ENCODE measurements around the gene ESYT2.

ESYT2 gene

DNA sequence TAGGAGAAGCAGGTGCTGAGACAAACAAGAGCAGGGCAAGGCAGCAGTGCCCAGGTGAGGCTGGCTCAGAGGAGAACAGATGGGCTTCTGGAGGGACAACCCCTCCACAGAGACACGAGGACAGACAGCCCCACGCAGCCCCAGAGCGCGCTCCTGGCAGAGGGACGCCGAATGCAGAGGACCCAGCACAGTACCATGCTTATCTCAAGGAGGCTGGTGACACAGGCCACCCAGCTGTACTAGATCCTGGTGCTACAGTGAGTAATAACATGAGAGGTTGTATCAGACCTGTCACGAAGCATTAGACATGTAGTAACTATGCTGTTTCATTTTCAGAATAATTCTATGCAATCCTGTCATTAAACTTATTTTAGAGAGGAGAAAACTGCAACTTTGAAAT lies 64.3 kb downstream of the ESYT2 start:
- DNase-seq: no peak

DNA sequence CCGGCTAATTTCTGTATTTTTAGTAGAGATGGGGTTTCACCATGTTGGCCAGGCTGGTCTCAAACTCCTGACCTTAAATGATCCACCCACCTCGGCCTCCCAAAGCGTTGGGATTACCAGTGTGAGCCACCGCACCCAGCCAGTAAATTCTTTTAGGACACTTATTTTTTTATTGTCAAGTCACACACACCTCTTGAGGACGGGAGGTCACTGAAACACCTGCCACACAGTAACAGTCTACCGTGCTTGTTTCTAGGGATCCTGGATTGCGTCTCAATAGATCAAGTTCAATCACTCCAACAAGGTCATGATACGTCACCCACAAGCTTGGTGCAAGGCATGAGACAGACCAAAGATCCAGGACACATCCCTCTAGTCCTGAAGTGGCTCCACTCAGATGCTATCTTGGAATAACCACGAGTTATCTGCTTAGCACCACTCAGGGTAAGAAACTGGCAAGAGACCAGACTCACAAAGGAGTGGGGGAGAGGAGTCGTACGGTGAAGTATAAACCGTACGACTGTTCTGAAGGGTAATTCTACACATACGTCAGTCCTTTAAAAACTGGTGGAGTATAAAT lies 65.8 kb downstream of the ESYT2 start:
- no peak for DNase-seq

DNA sequence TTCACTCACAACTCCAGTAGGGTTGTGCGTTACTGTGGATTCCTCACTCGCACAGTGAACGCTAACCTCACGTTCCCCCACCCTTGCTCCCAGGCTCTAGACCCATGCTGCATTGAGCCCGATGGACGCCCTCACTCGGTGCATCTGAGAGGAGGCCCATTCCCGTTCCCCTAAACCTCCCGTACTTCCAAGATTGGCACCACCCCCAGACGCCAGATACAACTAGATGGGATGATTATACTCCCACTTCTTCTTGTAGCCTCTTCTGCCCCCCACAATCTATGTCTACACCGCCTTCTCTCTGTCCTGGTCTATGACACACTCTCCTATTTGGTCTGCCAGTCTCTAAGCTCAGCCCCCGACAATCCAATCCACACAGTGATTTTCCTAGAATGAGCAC lies 67.4 kb downstream of the ESYT2 start:
- no peak for DNase-seq

DNA sequence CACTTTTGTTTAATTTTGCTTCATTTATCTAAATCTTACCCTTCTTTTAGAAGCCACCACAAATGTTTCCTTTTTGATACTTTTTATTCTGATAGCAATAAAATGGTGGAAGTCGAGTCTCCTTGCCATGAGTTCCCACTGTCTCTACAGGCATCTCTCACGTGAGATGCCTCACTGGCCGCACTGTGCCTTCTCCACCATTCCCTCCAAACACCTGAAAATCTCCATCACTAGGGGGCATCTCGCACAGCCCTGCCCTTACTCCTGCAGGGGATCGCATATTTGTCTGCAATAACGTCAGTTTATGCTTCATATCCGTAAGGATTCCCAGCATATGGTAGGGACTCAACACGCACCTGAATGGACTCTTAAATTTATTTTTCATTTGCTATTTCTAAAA lies 68.4 kb downstream of the ESYT2 start:
- DNase-seq: no peak

DNA sequence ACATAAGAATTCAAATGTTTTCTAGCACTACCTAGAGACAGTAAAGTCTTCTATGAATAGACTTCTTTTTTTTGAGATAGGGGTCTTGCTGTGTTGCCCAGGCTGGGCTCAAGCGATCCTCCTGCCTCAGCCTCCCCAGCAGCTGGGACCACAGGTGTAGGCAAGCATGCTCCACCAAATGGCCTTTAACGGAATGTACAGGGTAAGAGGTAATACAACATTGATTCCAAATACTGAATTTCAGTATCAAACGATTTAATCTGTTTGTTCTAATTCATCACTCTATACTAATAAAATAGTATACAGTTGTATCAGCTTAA lies 68.9 kb downstream of the ESYT2 start:
- DNase-seq: no peak

DNA sequence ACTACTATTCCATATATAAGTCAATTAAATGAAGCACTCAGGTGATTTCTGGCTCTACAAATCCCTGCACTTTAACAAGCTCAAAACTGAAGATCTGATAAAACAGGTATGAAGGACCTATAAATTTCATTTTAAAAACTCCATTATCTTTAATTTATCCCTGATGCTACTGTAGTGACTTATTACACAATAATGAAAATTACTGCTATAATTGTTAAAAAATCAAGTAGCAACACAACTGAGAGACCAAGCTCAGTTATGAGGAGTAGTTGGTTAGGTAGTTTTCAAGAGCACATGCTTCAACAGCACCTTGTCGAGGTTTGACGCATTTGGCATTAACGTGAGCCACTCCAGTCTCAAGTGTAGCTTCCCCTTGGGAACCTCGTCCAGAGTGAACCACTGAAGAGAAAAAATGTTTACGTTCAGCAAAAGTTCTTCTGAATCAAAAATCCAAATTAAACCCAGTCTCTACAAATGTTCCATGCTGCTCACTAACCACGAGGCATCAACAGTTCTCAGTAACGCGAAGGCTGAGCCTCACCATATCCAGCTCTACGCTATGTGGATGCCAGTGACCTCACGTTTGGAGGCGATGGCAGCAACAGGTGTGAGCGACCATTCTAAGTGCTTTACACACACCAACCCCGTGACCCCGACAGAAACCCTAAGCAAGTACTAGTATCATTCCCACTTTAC lies 69.4 kb downstream of the ESYT2 start:
- DNase-seq: no peak

DNA sequence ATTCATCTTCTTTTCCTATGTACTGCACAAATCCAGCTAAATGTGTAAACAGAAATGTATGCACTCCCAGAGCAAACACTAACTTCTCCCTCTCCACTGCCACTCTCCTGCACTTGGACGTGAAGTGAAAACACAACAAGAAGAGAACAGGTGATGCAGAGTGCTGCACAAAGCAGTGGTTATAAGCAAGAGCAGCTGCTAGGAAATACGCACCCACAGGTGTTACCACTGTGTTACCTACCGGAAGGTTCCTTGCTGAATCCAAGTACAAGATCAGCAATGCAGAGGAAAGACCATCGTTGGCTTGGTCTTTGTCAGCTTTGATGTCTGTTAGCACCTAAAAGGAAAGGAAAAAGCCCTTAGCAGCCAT lies 70.1 kb downstream of the ESYT2 start:
- no peak for DNase-seq

DNA sequence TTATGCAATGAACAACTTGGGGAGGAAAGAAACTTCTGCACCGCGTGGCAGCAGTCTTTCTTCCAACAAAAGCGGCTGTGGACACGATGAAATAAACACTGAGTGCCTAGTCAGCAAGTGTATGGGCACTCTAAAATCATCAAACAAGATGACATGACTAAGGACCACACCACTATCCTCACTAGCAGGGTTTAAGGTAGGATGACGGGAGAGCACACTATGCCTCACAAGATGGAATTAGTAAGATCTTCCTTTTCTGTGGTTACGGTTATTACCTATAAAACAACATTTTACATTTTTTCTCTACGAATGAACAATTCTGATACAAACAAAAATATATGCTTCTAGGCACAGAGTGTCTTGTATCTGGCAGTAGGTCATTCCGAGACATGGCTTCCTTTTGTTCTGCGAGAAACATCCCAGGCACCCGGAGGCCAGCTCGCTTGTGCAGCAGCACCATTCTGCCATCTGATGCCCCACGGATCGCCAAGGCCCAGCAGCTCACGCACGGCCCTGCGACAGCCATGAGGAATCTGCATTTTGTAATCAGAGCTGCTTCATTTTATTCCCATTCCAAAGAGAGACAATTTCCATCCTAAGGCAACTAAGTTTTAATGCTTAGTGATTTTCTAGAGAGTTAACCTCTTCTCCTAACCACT lies 70.6 kb downstream of the ESYT2 start:
- no peak for DNase-seq

DNA sequence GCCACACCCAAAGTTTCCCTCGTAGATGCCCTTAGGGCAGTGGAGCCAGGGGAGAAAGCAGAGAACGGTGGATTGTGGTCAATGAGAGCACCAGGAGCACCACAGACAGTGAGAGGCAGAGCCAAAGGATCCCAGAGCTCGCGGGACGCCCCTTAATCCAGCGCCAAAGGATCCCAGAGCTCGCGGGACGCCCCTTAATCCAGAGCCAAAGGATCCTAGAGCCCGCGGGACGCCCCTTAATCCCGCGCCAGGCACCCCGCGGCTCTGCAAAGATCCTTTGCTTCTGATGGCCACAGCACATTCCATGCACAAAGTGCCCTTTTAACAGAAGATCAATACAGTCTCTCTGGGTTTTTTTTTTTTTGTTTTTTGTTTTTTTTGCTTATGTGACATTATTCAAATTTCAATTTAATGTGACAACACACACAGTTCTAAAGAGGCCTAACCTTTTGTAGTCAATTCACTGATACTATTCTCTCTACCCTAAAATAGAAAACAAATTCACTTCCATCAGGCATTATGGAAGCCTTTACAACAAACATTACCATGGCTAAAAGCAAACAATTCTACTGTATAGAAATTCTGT lies 71.8 kb downstream of the ESYT2 start:
- DNase-seq: no peak

DNA sequence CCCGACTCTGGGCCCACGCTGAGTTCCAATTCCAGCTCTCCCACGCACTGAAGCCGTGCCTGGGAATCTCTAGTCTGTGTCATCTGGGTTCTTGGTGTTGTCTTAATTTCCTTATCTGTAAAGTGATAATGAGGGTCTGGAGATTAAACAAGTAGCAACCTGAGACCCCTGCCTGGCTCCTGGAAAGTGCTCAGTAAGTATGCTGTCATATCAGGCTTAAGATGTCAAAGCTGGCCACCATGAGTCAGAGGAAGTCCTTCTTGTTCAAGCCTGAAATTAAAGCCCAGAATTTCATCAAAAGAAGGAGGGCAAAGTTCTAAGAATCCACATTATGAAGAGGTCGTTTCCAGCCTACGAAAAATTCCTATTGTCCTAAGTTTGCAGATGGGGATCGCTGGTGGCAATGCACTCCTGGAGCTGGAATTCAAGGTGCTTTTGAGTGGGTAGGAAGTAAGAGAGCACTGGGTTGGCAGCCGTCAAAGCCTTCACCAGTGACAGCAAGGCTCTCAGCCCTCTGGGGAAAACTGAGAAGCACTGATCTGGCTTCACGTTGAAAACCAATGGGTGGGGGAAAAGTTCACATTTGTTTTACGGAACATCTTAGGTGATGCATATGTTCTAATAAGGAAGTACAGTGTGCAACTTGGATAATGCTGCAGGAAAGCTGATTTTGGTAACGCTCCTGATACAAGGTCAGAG lies 74.4 kb downstream of the ESYT2 start:
- no peak for DNase-seq

DNA sequence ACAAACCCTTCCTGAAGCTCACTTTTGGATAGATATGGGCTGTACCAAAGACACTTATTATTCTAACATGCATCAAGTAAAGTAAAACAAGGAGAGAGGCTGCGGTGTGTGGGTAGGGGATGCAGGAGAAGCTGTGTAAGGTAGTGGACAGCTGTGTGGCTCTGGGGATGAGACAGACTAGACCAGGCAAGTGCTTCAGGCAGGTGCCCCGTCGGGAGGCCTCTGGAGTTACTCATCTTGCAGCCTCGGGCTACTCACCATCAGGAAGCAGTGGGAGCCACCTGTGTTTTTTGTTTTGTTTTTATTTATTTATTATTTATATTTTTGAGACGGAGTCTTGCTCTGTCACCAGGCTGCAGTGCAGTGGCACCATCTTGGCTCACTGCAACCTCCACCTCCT lies 75.4 kb downstream of the ESYT2 start:
- no peak for DNase-seq

DNA sequence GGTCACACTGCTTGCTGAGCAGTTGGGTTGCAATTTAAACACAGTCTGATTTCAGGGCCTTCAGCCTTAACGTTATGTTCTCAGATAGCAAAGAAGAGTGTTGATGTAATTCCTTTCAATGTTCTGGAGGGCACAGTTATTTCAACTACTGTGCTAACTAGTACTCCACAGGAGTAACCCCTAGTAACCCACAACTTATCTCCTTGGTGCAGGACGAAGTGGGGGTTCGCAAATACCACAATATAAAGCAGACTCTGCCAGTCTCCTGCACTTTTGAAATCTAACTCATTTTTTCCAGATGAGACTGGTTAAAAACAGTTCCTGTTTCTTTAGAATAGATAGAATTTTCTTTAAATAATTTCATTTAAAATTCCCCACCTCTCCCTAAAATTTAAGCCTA lies 77.6 kb downstream of the ESYT2 start:
- no peak for DNase-seq

DNA sequence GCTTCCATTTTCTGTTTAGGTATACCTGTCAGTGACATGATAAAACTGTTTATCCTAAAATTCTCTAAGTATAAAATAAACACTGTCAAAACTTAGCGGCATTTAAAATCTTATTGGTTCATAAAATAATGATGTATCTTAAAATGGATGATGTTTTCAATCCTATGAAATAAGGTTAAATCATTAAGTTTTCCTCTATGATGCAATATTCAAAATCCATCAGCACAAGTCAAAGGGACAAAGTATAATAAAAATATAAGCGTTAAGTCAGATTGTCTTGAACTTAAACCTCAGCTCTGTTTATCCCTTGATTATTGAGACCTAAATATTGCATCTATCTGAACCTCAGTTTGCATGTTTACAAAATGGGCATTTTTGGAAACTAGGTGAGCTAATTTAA lies 78.1 kb downstream of the ESYT2 start:
- no peak for DNase-seq

DNA sequence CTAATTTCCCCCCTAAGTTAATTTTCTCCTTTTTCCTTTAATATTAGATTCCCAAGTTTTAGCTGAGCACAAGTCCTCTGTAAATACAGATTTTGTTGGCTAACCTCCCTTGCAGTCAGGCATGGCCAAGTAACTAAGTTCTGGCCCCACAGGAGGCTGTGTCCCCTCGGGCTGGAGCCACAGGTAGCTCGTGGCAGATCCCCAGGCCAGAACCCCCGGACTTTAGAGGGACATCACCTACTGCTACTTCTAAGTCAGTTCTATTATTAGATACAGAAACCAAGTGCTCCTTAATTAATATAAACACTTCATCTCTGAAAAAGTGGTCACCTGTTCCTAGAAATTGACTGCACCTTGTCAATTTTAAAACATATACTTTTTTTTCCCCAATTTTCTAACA lies 78.6 kb downstream of the ESYT2 start:
- no peak for DNase-seq

DNA sequence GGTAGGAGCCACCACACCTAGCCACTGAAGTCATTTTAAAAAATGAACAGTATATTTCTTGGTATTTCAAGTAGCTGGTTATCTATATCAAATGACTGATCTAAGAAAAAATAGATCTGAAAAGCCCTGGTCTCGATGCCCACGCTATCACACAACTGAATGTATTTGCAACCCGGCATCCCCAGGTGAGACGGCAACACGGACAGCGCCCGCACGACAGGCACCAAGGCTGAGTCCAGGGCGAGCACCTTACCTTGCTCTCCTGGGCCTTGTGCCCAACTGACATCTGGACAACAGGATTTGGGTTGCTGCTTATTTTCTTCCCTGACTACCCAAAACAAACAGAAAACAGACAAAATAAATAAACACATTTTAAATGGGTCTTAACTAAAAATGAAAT lies 79.9 kb downstream of the ESYT2 start:
- DNase-seq: no peak

DNA sequence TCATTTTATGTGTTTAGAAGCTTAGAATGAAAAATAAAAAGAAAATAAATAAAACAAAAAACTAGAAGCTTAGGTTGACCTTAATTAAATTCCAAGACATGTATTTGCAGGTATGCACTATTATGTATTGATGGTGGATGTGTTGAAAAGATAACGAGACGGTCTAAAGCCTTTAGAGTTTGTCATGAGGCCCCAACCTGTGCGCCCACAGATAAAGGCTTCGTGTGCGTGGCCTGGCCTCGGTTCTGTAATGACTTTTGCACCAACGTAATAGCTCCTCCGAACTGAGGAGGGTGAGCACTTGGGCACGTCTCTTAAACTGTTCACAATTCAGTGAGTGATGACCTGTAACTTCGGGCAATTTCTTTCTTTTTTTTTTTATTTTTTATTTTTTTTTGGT lies 81.0 kb downstream of the ESYT2 start:
- DNase-seq: no peak

DNA sequence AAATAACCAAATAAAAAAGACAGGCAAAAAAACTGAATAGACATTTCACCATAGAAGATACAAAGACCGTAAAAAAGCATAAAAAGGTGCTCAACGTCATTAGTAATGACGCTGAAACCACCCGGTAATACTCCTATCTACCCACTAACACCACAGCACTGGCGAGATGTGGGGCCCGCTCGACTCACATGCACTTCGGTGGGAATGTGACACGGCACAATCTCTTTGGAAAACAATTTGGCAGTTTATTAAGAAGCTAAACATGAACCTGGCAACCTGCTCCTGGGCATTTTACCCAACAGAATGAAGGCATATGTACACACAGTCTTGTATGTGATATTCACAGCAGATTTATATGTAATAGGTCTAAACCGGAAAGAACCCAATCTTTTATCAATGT lies 81.9 kb downstream of the ESYT2 start:
- DNase-seq: no peak

DNA sequence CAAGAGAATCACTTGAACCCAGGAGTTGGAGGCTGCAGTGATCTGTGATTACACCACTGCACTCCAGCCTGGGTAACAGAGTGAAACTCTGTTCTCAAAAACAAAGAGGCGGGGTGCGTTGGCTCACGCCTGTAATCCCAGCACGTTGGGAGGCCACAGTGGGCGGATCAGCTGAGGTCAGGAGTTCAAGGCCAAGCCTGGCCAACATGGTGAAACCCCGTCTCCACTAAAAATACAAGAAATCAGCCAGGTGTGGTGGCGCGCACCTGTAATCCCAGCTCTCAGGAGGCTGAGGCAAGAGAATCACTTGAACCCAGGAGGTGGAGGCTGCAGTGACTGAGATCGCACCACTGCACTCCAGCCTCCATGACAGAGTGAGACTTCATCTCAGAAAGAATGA lies 82.4 kb downstream of the ESYT2 start:
- DNase-seq: no peak

DNA sequence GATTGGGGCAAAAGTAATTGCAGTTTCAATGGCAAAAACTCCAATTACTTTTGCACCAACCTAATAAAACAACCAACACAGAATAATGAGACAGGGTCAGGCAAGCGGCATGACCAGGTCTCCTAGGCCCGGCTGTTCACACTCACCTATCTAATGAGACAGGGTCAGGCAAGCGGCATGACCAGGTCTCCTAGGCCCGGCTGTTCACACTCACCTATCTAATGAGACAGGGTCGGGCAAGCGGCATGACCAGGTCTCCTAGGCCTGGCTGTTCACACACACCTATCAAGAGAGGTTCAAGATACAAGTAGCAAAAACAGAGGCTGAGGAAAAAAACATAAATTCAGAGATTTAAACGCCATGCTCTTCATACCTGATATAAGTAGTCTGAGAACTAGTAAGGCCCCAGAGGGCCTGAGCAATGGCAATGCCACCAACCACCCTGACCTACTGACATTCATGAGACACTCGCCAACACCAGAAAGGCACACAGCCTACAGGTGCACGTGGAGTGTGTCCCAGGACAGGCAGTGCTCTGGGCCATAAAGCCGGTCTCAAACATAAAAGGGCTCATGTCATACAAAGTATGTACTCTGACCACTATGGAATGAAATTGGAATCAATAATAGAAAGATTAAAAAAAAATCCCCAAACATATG lies 84.1 kb downstream of the ESYT2 start:
- DNase-seq: no peak

DNA sequence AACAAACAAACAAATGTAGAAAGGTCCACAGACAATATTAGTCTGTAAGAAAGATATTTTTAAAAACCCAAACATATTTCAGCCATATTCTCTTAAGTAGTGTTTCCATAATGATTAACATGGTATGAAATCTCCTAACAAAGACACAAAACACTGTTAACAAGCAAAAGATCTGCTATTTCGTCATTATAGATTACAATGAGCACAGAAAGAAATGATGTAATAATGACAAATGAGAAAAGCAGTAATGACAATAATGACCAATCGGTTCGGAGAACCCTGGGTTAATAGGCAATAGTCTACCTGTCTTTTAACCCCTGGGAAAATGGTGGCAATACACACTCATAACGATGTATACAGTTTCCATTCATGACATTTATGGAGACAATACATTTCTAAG lies 85.2 kb downstream of the ESYT2 start:
- DNase-seq: no peak

DNA sequence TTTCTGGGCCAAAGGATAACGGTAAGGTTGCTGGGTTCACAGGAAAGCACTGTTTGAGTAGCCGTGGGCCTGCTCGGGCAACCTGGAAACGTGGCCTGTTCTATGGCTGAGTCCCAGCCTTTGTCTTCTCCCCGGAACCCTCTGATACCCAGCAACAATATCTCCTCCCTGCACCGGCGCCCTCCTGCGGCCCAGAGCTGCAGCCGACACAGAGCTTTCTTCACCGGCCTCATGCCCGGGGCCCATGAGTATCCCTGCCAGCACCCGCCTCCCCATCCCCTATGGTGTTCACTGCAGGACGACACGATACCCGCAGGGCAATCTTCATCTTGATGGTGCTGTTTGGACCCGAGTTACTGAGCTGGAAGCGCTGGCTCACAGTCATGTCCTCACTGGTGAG lies 86.1 kb downstream of the ESYT2 start:
- no peak for DNase-seq

DNA sequence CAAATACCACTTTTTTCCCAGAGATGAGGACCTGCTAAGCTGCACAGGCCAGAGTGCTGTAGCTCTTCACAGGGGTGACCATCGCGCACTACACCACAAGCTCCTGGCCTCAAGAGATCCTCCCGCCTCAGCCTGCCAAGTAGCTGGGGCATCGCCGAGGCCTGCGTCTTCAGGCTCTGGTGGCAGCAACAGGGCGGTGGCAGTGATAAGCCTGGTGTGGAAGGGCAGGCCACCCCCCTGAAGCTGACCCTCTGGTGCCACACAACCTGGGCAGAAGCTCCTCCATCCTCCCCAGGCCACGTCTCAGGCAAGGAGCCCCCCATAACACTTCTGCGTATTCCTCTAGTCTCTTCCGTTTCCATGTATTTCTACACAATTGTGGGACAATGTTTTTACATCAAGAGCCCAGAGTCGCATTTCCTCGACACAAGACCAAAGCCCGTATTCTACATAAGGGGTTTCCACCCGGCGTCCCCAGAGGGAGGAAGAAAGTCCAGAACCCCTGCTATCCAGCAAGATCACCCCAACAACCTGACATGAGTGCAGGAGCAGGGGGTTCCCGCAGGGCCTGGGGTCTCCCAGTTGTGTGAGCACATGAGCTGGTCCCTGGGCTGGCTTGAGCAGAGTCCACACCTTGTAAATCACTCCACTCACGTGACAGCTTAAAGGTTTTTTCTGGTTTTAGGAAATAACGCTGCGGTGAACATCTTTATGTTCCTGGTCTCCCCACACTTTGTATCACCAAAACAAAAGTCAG lies 87.1 kb downstream of the ESYT2 start:
- DNase-seq: no peak

DNA sequence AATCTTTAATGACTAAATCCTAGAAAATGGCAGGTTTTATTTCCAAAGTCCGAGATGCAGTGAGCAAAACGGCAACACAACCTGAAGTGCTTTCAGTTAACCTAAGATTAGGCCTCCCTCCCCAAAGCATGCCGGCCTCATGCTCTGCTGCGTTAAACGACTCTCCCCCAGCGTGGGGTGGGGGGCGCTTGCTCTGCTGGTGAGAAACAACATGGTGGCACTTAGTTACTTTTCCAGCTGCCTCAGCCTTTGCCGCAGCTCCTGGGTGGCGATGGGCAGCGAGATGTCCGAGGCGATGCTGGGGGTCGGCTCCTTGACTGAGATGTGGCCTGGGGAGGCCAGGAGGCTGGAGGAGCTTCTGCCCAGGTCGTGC lies 88.0 kb downstream of the ESYT2 start:
- no peak for DNase-seq
